NCI-H1694 treated with DMSO at 0.1 percent for 48 hours (cell line): ENCODE data around the gene AADAC.
"Not testable (repeated sequence)": the region's sequence is repeated elsewhere in the genome, so short reads cannot be mapped to it uniquely, and the experiment has no call there.

Source experiments
- DNase-seq: peaks from one replicate; lab custom pipeline; 2025; lab: John Stamatoyannopoulos, UW

AADAC gene, protein sequence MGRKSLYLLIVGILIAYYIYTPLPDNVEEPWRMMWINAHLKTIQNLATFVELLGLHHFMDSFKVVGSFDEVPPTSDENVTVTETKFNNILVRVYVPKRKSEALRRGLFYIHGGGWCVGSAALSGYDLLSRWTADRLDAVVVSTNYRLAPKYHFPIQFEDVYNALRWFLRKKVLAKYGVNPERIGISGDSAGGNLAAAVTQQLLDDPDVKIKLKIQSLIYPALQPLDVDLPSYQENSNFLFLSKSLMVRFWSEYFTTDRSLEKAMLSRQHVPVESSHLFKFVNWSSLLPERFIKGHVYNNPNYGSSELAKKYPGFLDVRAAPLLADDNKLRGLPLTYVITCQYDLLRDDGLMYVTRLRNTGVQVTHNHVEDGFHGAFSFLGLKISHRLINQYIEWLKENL

DNA sequence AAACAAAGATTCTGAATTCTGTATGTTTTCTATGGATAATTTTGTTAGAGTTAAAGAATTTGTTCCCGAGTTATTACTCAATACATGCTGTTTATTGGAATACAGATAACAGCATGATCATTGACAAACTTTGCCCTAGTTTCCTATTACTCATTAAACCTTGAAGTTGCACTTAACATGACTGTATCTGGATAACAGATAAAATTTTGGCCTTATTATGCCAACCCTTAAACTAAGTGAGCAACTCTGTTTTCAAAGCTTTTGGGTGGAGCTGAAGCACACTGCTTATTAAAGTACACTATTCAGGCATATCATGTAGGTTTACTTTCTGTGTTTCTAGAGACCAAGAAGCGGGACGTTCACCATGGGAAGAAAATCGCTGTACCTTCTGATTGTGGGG lies at the start of gene AADAC:
TSS of gene AADAC (plus strand) at position 318 of the 400 bp plus-strand sequence. CDS start at position 365, 47 bp downstream.
- DNase-seq, result no peak

DNA sequence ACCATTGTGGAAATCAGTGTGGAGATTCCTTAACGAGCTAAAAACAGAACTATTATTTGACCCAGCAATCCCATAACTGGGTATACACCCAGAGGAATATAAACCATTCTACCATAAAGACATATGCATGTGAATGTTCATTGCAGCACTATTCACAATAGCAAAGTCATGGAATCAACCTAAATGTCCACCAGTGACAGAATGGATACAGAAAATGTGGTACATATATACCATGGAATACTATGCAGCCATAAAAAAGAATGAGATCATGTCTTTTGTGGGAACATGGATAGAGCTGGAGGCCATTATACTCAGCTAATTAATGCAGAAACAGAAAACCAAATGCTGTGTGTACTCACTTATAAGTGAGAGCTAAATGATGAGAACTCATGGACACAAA lies 49.2 kb upstream of the AADAC start:
- DNase-seq, result not testable (repeated sequence)

DNA sequence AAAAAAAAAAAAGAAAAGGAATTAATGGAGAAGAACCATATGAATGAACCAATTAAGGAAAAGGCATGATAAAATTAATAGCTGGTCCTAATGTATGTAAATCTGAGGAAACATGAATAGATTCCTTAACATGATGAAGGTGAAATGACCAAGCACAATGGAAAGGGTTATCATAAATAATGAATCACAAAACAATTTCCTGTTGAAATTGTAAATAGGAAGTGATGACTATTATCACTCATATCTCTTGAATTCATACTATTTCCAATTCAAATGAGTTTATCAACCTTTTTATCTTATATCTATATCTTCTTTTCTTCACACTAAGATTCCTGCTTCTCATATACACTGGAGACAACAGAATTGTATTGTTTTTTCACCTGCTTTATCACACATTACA lies 48.2 kb upstream of the AADAC start:
- no peak for DNase-seq

DNA sequence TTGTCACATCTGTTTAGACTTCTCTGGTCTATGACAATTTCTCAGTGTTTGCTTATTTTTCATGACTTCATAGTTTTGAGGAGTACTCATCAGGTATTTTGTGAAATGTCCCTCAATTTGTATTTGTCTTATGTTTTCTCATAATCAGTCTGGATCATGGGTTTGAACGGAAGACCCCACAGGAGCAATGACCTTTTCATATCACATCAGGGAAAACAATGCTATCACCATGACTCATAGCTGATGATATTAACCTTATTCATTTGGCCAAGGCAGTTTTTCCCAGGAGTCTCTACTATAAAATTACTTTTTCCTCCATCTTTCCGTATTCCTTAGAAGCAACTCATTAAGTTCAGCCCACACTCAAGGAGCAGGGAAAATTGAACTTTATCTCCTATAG lies 47.5 kb upstream of the AADAC start:
- DNase-seq, result no peak

DNA sequence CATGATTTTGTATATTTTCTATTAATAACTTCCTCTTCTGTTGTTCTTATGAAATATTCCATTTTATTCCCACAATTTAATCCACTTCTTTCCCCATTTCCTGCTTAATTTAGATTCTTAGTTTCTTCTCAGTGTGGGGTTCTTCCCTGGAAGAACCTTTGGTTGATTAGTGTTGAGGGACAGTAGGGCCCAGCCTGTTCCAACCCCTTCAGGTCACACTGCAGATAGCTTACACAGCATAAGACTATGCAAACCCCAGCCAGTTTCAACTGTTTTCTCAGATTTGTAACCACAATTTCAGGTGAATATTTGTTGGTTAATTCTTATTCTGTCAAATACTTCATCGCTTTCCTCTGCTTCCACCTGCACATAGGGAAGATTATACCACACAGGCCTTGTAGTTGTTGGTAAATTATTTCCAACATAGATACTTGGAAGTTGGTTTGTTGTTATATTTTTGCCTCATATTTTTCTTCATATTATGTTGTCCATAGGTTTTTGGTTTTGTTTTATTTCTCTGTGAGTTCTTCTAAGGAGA lies 45.5 kb upstream of the AADAC start:
- DNase-seq, result no peak

DNA sequence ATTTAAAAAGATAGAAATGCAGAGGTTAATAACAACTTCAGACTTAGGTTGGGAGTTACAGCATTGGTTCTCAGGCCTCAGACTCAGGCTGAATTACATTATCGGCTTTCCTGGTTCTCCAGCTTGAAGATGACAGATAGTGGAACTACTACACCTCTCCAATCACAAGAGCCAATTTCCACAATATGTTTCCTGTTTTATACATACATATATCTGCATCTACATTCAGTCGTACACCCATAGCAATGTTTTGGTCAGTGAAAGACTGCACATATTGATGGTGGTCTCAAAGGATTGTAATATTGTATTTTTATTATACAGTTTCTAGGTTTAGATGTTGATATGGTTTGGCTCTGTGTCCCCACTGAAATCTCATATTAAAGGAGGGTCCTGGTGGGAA lies 44.7 kb upstream of the AADAC start:
- DNase-seq, result no peak

DNA sequence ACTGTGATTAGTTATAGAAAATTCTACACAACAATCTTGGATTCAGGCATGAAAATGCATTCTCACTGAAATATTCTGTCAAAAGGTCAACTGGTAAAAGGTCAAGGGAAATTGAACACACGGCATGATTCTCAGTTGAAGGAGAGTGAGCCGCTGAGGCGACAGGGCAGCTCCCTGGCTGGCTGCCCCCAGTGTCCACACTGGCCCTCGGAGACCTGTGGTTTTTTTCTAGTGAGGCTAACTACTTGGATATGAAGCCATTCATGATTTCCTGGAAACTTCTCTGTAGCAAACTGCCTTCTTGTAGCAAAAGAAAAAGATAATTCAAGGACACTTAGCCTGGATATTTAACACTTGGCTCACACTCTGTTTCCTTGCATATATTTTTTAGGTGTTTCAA lies 43.0 kb upstream of the AADAC start:
- no peak for DNase-seq

DNA sequence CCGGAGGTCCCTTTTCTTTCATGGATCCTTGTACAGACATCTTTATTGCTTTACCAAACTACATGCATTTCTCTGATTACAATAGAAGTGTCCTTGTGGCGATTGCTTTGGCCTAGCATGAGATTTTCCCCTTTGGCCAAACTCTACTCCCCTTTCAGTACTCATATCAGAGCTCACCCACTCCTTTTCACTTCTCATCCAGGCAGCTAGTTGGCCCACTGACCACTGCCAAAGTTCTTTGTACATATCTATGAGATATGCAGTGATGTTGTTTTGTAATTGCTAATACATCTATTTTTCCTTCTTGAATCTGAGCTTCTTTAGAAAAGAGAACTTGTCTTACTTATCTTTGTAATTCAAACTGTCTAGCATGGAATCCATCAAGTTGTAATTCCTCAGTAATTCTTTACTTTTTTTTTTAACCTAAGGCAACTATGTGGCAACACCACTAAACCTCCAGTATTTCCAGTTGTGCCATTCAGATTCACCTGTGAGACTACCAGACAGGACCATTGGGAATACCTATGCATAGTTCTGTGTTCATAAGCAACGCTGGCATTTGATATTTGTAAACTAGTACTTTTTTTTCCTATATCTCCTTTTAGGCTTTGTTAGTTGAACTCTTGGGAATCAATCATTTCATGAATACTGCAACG lies 41.0 kb upstream of the AADAC start:
- DNase-seq, result no peak

DNA sequence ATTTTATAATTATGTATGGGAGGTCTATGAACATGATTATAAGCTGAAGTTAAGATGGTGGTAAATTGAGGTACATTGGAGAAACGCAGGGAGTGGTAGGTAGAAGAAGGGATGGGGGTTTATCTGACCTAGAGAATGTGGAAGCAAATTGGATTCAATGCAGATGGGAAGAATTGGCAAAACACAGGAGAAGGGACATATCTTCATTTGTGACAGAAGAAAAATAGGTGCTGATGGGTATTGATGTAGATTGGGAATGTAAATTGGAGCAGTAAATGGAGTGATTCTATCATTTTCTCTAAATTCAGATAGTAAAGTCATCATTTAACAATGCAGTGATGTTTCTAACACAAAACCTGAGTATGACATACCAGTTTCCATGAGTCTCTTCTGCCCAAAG lies 39.7 kb upstream of the AADAC start:
- no peak for DNase-seq

DNA sequence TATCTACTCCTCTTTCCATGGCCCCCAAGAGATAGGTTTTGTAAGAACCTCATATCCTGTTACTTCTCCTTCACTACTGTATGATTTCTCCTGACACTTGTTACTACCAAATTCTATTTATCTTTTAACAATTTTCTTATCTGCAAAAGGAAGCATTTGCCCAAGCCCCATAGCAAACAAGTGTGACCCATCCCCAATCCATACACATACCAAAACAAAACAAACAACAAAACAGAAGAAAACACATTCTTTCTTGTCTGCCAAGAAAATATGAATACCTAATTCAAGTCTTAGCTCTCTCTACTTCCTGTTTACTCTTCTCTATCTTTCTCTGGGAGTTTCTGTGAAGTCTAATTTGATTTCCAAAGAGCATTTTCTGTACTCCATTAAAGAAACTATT lies 39.0 kb upstream of the AADAC start:
- DNase-seq, result no peak

DNA sequence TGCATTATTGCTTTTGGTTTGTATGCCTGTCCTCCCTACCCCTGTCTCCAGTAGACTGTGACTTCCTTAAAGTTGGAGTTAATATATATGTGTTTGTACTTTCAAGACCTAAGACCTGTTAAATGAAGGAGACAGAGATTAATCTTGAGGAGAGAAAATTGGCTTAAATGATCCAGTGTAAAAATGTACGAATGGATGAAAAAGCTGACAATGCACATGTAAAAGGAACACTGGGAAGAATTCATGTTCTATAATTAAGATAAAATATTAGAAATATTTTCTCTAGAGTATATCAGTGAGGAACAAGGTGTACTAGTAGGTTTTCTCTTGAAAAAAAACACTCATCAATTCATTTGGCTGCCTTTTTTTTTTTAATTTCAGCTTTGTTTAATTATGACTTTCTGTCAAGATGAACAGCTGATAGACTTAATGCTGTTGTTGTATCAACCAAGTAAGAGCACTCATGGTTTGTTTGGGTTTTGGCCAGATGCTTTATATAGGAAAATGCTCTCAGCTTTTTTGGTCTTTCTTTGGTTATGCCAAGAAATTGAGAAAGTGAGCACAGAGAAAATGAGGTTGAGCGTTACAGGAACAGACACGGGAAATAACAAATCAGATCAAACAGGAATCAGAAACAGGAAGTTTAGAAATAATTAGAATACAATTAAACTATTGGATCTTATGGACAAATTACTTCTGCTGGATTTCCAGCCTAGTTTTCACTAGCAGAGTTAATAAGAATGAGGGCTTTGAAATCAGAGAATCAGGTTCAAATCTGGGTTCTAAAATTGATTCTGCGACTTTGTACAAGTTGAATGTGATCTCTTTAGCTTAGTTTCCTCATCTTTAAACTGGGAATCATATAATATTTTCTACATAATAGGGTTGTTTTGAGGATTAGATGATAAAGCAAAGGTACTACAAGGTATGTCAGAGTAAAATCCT lies 38.3 kb upstream of the AADAC start:
- no peak for DNase-seq

DNA sequence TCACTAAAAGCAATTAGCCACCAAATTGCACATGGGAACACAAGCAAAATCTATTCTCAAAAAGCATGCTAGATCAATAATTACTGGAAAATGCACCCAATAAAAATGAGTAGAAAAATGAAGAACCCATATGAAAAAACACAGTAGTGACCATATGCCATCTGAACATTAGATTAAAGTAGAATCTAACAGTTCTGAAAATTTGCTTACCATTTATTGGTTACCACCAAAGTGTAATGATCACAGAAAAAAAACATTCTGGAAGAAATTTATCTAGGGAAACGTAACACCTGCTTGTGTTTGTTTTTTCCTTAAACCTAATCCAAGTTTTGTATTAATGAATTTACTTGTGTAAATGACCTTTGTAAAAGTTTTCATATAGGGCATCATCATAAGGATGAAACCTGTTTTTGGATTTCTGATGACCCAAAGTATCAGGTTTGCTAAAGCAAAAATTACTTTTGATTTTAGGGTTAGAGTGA lies 37.6 kb upstream of the AADAC start:
- no peak for DNase-seq

DNA sequence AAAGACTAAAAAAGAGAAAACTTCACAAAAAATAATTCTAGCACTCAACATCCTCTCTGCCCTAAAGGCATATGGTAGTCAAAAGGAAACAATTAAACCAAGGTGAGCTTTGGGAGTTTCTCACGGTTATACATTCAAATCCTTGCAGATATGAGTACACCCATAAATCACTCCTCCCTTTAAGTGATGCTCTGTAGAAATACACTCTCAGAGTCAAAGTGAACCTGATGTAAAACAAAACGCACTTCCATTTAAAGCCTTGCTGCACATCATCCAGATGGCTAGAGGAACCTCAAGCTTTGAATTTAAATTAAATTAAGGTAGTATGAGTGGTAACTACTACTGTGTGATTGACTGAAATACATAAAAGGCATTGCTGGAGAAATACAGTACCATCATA lies 36.0 kb upstream of the AADAC start:
- DNase-seq, result no peak

DNA sequence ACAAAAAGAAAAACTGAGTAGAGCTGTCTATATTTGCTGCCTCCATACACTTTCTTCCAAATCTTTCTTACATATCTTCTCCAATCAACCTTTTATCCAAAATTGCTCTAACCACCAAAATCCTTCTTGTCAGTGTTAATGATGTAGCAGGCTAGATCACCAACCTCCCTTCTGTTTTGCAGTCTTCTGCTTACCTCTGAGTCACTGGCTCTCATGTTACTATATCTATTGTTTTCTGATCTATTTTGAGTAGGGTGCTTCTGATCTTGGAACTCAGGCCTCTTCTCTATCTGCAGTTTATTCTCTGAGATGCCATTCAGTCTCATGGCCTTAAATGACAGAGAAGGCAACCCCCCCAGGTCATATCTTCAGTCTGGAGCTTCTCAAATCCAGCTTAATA lies 26.3 kb upstream of the AADAC start:
- DNase-seq, result no peak

DNA sequence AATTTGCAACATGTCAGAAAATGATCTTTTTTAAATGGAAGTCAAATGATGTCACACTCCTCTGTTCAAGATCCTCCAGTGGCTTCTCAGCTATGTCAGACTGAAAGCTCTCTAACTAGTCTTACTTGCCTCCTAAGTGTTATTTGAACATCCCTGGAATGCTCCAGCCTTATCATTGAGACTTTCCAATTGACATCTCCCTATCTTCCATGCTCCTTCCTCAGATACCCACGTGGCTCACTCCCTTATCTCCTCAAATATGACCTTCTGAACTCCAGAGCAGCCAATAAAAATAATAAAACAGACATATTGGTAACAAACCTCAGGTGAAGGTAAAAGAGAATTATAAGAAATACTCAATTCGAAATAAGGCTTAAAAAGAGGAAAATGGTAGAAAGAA lies 25.5 kb upstream of the AADAC start:
- DNase-seq, result no peak

DNA sequence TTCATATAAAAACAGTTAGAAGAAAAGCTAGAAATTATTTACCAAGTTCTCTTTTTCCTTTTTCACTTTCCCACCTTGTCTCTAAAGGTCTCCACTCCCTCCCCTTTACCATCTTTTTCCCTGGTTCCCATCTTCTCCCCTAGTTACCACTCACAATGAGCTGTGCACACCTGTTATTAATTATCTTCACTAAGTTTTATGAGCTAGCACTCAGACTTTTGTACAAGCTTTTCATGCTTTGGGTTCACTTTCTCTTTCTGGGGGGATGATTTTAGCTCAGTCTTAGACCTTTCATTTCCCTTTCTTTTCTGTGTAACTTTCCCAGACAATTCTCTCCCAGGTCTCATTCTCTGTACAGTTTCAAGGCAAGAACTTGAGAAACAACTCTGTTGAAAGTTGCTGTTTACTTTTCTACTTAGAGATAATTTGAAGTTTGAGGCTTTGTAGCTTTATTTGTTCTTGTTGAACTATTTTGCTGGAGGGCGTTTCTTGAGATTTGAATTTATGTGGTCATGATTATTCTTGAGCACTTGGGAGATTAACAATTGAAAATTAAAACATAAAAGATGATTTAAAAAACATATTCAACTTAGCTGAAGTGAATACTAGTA lies 24.0 kb upstream of the AADAC start:
- no peak for DNase-seq

DNA sequence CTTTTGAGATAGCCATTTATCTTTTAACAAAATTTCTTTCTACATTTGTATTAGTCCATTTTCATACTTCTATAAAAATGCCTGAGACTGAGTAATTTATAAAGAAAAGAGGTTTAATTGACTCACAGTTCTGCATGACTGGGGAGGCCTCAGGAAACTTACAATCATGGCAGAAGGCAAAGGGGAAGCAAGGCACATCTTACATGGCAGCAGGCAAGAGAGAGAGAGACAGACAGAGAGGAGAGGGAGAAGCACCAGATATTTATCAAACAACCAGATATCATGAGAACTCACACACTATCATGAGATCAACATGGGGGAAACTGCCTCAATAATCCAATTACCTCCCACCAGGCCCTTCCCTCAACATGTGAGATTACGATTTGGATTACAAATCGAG lies 23.2 kb upstream of the AADAC start:
- not testable (repeated sequence) for DNase-seq

DNA sequence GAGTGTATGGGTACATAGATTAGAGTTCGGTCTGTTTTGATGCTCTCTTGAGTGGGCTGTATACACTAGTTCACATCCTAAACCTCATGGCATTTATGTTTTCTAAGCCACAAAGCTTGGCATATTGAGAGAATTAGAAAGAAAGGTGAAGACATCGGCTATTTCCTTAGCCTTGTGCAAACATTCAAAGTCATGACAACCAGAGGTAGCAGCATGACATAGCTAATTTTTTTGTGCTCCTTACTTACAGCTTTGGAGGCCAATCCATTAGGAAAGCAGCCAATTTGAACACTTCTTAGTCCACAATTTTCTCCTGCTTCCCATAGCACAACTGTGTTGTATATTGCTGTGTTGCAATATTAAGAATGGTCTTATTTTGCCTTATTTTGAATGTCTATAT lies 21.5 kb upstream of the AADAC start:
- DNase-seq, result no peak

DNA sequence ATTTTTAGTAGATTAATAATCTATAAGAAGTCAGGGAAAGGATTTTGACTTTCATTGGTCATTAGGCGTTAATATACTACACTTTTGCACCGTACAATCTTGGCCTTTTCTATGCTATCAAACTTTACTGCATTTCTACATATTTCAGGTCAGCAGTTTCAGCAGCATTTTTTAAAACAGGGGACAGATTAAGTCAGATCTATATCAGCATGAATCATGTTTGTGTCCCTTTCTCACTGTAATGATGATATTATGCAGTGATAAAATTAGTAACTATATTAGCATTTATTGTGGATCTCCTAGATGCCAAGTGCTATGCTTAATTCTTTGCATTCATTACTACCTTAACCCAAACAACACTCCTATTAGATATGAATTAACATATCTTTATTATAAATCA lies 20.3 kb upstream of the AADAC start:
- DNase-seq, result no peak

DNA sequence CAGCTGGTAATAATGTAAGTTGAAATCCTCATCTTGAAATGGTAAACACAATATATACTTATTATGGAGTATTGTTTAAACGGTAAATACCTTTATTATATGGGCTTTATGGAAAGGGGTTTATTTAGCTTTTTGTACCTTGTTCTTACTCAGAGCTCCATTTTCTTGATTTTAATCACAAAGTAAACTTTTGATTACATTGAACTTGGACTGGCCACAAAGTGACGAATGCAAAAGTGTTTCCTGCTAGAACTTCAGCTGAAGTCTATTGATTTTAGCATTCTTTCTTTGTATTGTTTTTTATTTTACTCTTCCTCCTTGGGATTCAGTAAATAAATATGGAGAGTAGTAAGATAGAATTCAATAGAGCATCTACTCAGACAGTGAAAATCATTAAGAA lies 19.8 kb upstream of the AADAC start:
- no peak for DNase-seq

DNA sequence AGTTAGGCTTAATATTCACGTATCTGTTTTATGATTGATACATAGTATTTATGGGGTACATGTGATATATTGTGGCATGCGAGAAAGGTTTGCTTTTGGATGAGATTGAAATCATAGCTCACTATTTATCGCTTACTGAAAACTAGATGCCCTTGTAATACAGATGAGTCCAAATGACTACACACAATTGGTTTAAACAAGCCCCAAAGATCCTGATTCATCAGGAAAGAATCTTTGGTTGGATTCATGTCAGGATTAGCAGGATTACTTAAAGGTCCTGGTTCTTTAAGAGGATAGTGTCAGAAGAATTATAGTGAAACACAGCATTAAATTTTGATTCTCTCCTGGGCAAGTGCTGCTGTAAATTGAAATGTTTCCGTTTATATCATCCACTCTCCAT lies 18.6 kb upstream of the AADAC start:
- no peak for DNase-seq
